WTC11 (cell line): Measurements from ENCODE around the gene RRAD. TPM values are rescaled to one million over a fixed set of nuclear protein-coding genes. Genes with fewer than 3 reads are reported as not detected.
"Not testable (repeated sequence)": the region's sequence is repeated elsewhere in the genome, so short reads cannot be mapped to it uniquely, and the experiment has no call there.

Experiments
- ATAC-seq: fragments of 200-7000 bp; cut with Tn5 transposase; 2 replicates; pipeline ENCODE4 v1.10.0; 2021; ENCODE audit warnings: mild to moderate bottlenecking, moderate library complexity
- CTCF ChIA-PET: fragments of 300-600 bp; sonication (Branson Sonifier 250); formaldehyde crosslinking; loops from one replicate; lab custom pipeline; 2021; ENCODE audit warnings: antibody characterized with exemption; lab: Charles Lee
- POLR2A ChIA-PET: fragments of 350-600 bp; sonication (Branson Sonifier 250); formaldehyde crosslinking; loops from one replicate; lab custom pipeline; 2021; ENCODE audit warnings: antibody characterized with exemption; lab: Charles Lee
- DNase-seq: peaks from one replicate; pipeline ENCODE4 v3.0.0; 2021; ENCODE audit warnings: low spot score
- H3K27ac Mint-ChIP-seq: 2 replicates; pipeline ENCODE4 v1.8.0; 2021; ENCODE audit warnings: mixed read lengths
- H3K27me3 Mint-ChIP-seq: 2 replicates; pipeline ENCODE4 v1.8.0; 2021; ENCODE audit warnings: low read depth, mild to moderate bottlenecking, moderate library complexity, mixed read lengths
- H3K36me3 Mint-ChIP-seq: 2 replicates; pipeline ENCODE4 v1.8.0; 2021; ENCODE audit warnings: mixed read lengths
- H3K4me1 Mint-ChIP-seq: 2 replicates; pipeline ENCODE4 v1.8.0; 2022; ENCODE audit warnings: mixed read lengths
- H3K4me3 Mint-ChIP-seq: 2 replicates; pipeline ENCODE4 v1.8.0; 2021; ENCODE audit warnings: mild to moderate bottlenecking, moderate library complexity, mixed read lengths
- H3K9me3 Mint-ChIP-seq: 2 replicates; pipeline ENCODE4 v1.8.0; 2021; ENCODE audit warnings: mixed read lengths
- E2F1 ChIP-seq: sonication (generic); formaldehyde crosslinking; IDR thresholded peaks from 2 replicates; pipeline ENCODE4 v1.8.0; 2022; ENCODE audit warnings: mild to moderate bottlenecking, missing genetic modification reagents
- FOXJ3 ChIP-seq: sonication (generic); formaldehyde crosslinking; IDR thresholded peaks from 2 replicates; pipeline ENCODE4 v1.9.0; 2021; ENCODE audit warnings: missing genetic modification reagents, mild to moderate bottlenecking, borderline replicate concordance
- FOXP4 ChIP-seq: sonication (generic); formaldehyde crosslinking; IDR thresholded peaks from 2 replicates; pipeline ENCODE4 v1.8.0; 2022; ENCODE audit warnings: mild to moderate bottlenecking, missing genetic modification reagents
- GRHL2 ChIP-seq: fragments of 250-450 bp; sonication (Bioruptor Pico); IDR thresholded peaks from 2 replicates; pipeline ENCODE4 v1.8.0; 2022; ENCODE audit warnings: mild to moderate bottlenecking, moderate library complexity; ENCODE audit not compliant: insufficient replicate concordance, severe bottlenecking
- HMGA2 ChIP-seq: fragments of 250-450 bp; sonication (Bioruptor Pico); IDR thresholded peaks from 2 replicates; pipeline ENCODE4 v1.4.0; 2021; ENCODE audit warnings: mild to moderate bottlenecking, moderate library complexity
- IRF2 ChIP-seq: sonication (generic); formaldehyde crosslinking; IDR thresholded peaks from 2 replicates; pipeline ENCODE4 v1.8.0; 2022; ENCODE audit warnings: low read depth, missing genetic modification reagents, borderline replicate concordance
- KAT7 ChIP-seq: sonication (generic); formaldehyde crosslinking; IDR thresholded peaks from 2 replicates; pipeline ENCODE4 v1.8.1; 2023; ENCODE audit warnings: missing genetic modification reagents, mild to moderate bottlenecking, borderline replicate concordance
- MXD4 ChIP-seq: fragments of 250-450 bp; sonication (Bioruptor Pico); IDR thresholded peaks from 2 replicates; pipeline ENCODE4 v1.8.0; 2021; ENCODE audit warnings: mild to moderate bottlenecking, moderate library complexity, borderline replicate concordance
- NFYB ChIP-seq: sonication (generic); formaldehyde crosslinking; conservative IDR thresholded peaks from 2 replicates; pipeline ENCODE4 v1.8.0; 2022; ENCODE audit warnings: low read depth, missing genetic modification reagents
- OVOL2 ChIP-seq: fragments of 250-450 bp; sonication (Bioruptor Pico); IDR thresholded peaks from 2 replicates; pipeline ENCODE4 v1.9.0; 2021; ENCODE audit warnings: mild to moderate bottlenecking, borderline replicate concordance
- RORB ChIP-seq: fragments of 250-450 bp; sonication (Bioruptor Pico); IDR thresholded peaks from 2 replicates; pipeline ENCODE4 v1.9.0; 2021; ENCODE audit warnings: mild to moderate bottlenecking
- SP1 ChIP-seq: sonication (generic); formaldehyde crosslinking; conservative IDR thresholded peaks from 2 replicates; pipeline ENCODE4 v1.8.1; 2022; ENCODE audit warnings: missing genetic modification reagents
- TCF7 ChIP-seq: sonication (generic); formaldehyde crosslinking; IDR thresholded peaks from 2 replicates; pipeline ENCODE4 v1.8.0; 2022; ENCODE audit warnings: mild to moderate bottlenecking, low read depth, missing genetic modification reagents, moderate library complexity
- TEAD1 ChIP-seq: sonication (generic); formaldehyde crosslinking; IDR thresholded peaks from 2 replicates; pipeline ENCODE4 v1.8.0; 2022; ENCODE audit warnings: mild to moderate bottlenecking, missing genetic modification reagents
- TP53 ChIP-seq: sonication (generic); formaldehyde crosslinking; IDR thresholded peaks from 2 replicates; pipeline ENCODE4 v1.8.1; 2023; ENCODE audit warnings: mild to moderate bottlenecking, missing genetic modification reagents
- ZBTB43 ChIP-seq: sonication (generic); formaldehyde crosslinking; IDR thresholded peaks from 2 replicates; pipeline ENCODE4 v1.8.1; 2023; ENCODE audit warnings: mild to moderate bottlenecking, missing genetic modification reagents
- ZNF121 ChIP-seq: sonication (generic); formaldehyde crosslinking; IDR thresholded peaks from 2 replicates; pipeline ENCODE4 v1.8.0; 2023; ENCODE audit warnings: missing genetic modification reagents
- ZNF317 ChIP-seq: sonication (generic); formaldehyde crosslinking; IDR thresholded peaks from 2 replicates; pipeline ENCODE4 v1.8.1; 2023; ENCODE audit warnings: low read depth, mild to moderate bottlenecking, moderate library complexity, missing genetic modification reagents, borderline replicate concordance
- ZNF416 ChIP-seq: fragments of 250-450 bp; sonication (Bioruptor Pico); IDR thresholded peaks from 2 replicates; pipeline ENCODE4 v1.9.0; 2021; ENCODE audit warnings: mild to moderate bottlenecking, inconsistent platforms
- ZNF423 ChIP-seq: fragments of 250-450 bp; sonication (Bioruptor Pico); IDR thresholded peaks from 2 replicates; pipeline ENCODE4 v2.1.2; 2022; ENCODE audit warnings: mild to moderate bottlenecking, moderate library complexity
- ZNF512 ChIP-seq: sonication (generic); formaldehyde crosslinking; IDR thresholded peaks from 2 replicates; pipeline ENCODE4 v1.8.1; 2022; ENCODE audit warnings: missing genetic modification reagents, borderline replicate concordance
- total RNA-seq: library from RNA; stranded (reverse); gene quantifications from 3 replicates; pipeline ENCODE4 v1.2.3, GENCODE V29; 2021

RRAD gene
- total RNA-seq, 1 experiment from 2014 or later = 0.52 TPM

- no peak for TF ChIP-seq E2F1 (CRISPR knock-in tag)
- no peak for TF ChIP-seq HMGA2 (CRISPR knock-in tag)
- no peak for TF ChIP-seq ZNF121 (CRISPR knock-in tag)
- TF ChIP-seq TEAD1 (CRISPR knock-in tag) = no peak
- peaks cover 9% of the 10 kb centered on the region for H3K4me1 Mint-ChIP-seq
- POLR2A ChIA-PET = no interaction called here
- DNase-seq = no peak
- no peak overlapping the region for H3K27ac Mint-ChIP-seq
- no peak overlapping the region for H3K4me3 Mint-ChIP-seq
- H3K36me3 Mint-ChIP-seq = no peaks in the 10 kb centered on the region
- ATAC-seq = no peak
- CTCF ChIA-PET = interaction anchor here (0.8 to 5.3 kb wide), 19 partner anchors 10 to 433 kb away, joined by 3 to 51 read pairs (median 8); partner anchors contain the start of genes B3GNT9, CDH16, ELMO3 and NOL3
- H3K27me3 Mint-ChIP-seq = peaks cover 8% of the 10 kb centered on the region; the same call in 1 of the 2 replicates
- H3K9me3 Mint-ChIP-seq = no peaks in the 10 kb centered on the region
Observed at GRCh38 chr16:66959704-66960161, 34.4 kb upstream of the RRAD start.

GRCh38 chr16:66958857-66959703 is 33.7 kb upstream of the RRAD start:
- POLR2A ChIA-PET = no interaction called here
- H3K9me3 Mint-ChIP-seq = no peaks in the 10 kb centered on the region
- CTCF ChIA-PET = interaction anchor here (0.8 to 5.3 kb wide), 16 partner anchors 11 to 240 kb away, joined by 3 to 51 read pairs (median 16); partner anchors contain the start of genes B3GNT9, CDH16, ELMO3 and NOL3

GRCh38 chr16:66956154-66956457 is 30.8 kb upstream of the RRAD start:
- not testable (repeated sequence) for DNase-seq, H3K27ac Mint-ChIP-seq, H3K4me1 Mint-ChIP-seq, ATAC-seq, H3K36me3 Mint-ChIP-seq, H3K4me3 Mint-ChIP-seq, H3K9me3 Mint-ChIP-seq
- POLR2A ChIA-PET = interaction anchor here (0.6 kb wide), 1 partner anchor 64 kb away, joined by 5 read pairs; no protein-coding TSS in a partner anchor
- CTCF ChIA-PET = interaction anchor here (1.0 kb wide), 2 partner anchors 162 to 229 kb away, joined by 4 read pairs; no protein-coding TSS in a partner anchor
- H3K27me3 Mint-ChIP-seq = peaks cover 21% of the 10 kb centered on the region

More at GRCh38 chr16:66958857-66959703, 33.7 kb upstream of the RRAD start:
- no peak overlapping the region for H3K27ac Mint-ChIP-seq
- no peaks in the 10 kb centered on the region for H3K36me3 Mint-ChIP-seq
- TF ChIP-seq IRF2 (CRISPR knock-in tag) = no peak
- TF ChIP-seq ZBTB43 (CRISPR knock-in tag) = no peak
- TF ChIP-seq RORB (CRISPR knock-in tag) = no peak
- TF ChIP-seq NFYB = no peak
- TF ChIP-seq ZNF416 (CRISPR knock-in tag) = no peak
- no peak for TF ChIP-seq FOXJ3 (CRISPR knock-in tag)
- no peak for TF ChIP-seq FOXP4
- TF ChIP-seq OVOL2 (CRISPR knock-in tag) = no peak
- TF ChIP-seq KAT7 (CRISPR knock-in tag) = no peak
- no peak for TF ChIP-seq TCF7
- no peak for TF ChIP-seq TP53
- no peak for TF ChIP-seq GRHL2
- TF ChIP-seq SP1 = no peak
- no peak for TF ChIP-seq ZNF317 (CRISPR knock-in tag)
- no peak for TF ChIP-seq ZNF512 (CRISPR knock-in tag)
- TF ChIP-seq ZNF423 (CRISPR knock-in tag) = no peak
- no peak for TF ChIP-seq MXD4 (CRISPR knock-in tag)
- ATAC-seq = no peak
- peaks cover 8% of the 10 kb centered on the region; the same call in 1 of the 2 replicates for H3K27me3 Mint-ChIP-seq
- peaks cover 9% of the 10 kb centered on the region for H3K4me1 Mint-ChIP-seq
- H3K4me3 Mint-ChIP-seq = no peak overlapping the region
- no peak for DNase-seq

- POLR2A ChIA-PET = interaction anchor here (0.6 kb wide), 1 partner anchor 64 kb away, joined by 5 read pairs; no protein-coding TSS in a partner anchor
- peaks cover 27% of the 10 kb centered on the region for H3K27me3 Mint-ChIP-seq
Observed at GRCh38 chr16:66955363-66956153, 30.2 kb upstream of the RRAD start.

More at GRCh38 chr16:66955363-66956153, 30.2 kb upstream of the RRAD start:
- not testable (repeated sequence) for H3K9me3 Mint-ChIP-seq, H3K27ac Mint-ChIP-seq, ATAC-seq, H3K4me1 Mint-ChIP-seq, H3K36me3 Mint-ChIP-seq, H3K4me3 Mint-ChIP-seq, DNase-seq
- CTCF ChIA-PET = interaction anchor here (1.0 kb wide), 1 partner anchor 162 kb away, joined by 4 read pairs; no protein-coding TSS in a partner anchor
